Small intestine (tissue), 7 donors: ENCODE results near the gene DHRS12. TPM values are rescaled to one million over a fixed set of nuclear protein-coding genes. Genes with fewer than 3 reads are reported as not detected.

Experiments
- DNase-seq, 2 donors: peaks; one replicate each; pipeline versions ENCODE4 v3.0.0 to v3.0.0-alpha.2; 2013
- FAIRE-seq: peaks from 2 replicates; lab custom pipeline; 2012; peaks lifted over from hg19 to GRCh38; lab: Jason Lieb, UNC
- H3K27ac ChIP-seq, 3 donors: one replicate each; pipeline ENCODE4 v1.5.1; 2013; ENCODE audit warnings: low read length in 2 of 3, mild to moderate bottlenecking in 2 of 3, control low read depth in 1 of 3, inconsistent platforms in 1 of 3, low read depth in 1 of 3, moderate library complexity in 1 of 3
- H3K27me3 ChIP-seq, 3 donors: one replicate each; pipeline ENCODE4 v1.6.1; 2013; ENCODE audit warnings: low read length in 3 of 3, inconsistent platforms in 1 of 3; ENCODE audit not compliant: control insufficient read depth in 3 of 3, insufficient read depth in 3 of 3
- H3K36me3 ChIP-seq, 3 donors: one replicate each; pipeline ENCODE4 v1.6.1; 2013; ENCODE audit warnings: low read length in 3 of 3, inconsistent platforms in 1 of 3, low read depth in 1 of 3, mild to moderate bottlenecking in 1 of 3, moderate library complexity in 1 of 3; ENCODE audit not compliant: control insufficient read depth in 3 of 3, insufficient read depth in 2 of 3
- H3K4me1 ChIP-seq, 3 donors: one replicate each; pipeline ENCODE4 v1.6.1; 2013; ENCODE audit warnings: low read length in 2 of 3, inconsistent platforms in 1 of 3, low read depth in 1 of 3, mild to moderate bottlenecking in 1 of 3, moderate library complexity in 1 of 3; ENCODE audit not compliant: control insufficient read depth in 3 of 3, insufficient read depth in 2 of 3
- H3K4me3 ChIP-seq, 3 donors: one replicate each; pipeline ENCODE4 v1.5.1; 2013; ENCODE audit warnings: low read length in 3 of 3, control low read depth in 1 of 3, inconsistent platforms in 1 of 3, low read depth in 1 of 3, mild to moderate bottlenecking in 1 of 3, moderate library complexity in 1 of 3
- H3K9me3 ChIP-seq, 2 donors: one replicate each; pipeline ENCODE4 v1.6.1; 2013; ENCODE audit warnings: low read depth in 1 of 2, low read length in 1 of 2; ENCODE audit not compliant: control insufficient read depth in 2 of 2, insufficient read depth in 1 of 2
- WGBS, 3 donors: extraction: QIAGEN DNeasy Blood & Tissue Kit; methylation state at CpG; one replicate each; pipeline ENCODE4 v1.1.7; 2013; 5-methylcytosine and 5-hydroxymethylcytosine counted together
- polyA plus RNA-seq, 4 donors: library from polyadenylated mRNA; stranded (reverse) in 3 of 4; unstranded in 1 of 4; fragments of 200-250 nt in 3 of 4; fragments of 120-200 nt in 1 of 4; gene quantifications; one replicate each; pipeline versions ENCODE4 v1.2.1 to v1.2.3, GENCODE V29; 2013
- donor health status: healthy with polysubstance abuse.
- donor health status: control.
- donor health status: control.
- donor health status: Bipolar disorder and iron deficiency.
- donor health status: healthy.

DHRS12 gene
- polyA plus RNA-seq, 4 donors = 9.3 to 26.4 (median 17.9) TPM

GRCh38 chr13:51832471-51833152 lies 28.6 kb upstream of the DHRS12 start:
- Histone ChIP-seq H3K4me3 (no peak overlapping the region), H3K27ac (no peak overlapping the region), H3K4me1 (no peaks in the 10 kb centered on the region), H3K36me3 (peaks cover 0 to 2% (median 0%) of the 10 kb centered on the region in 3 donors), H3K9me3 (no peaks in the 10 kb centered on the region), H3K27me3 (no peaks in the 10 kb centered on the region)
- WGBS, 3 donors = 70 to 76% (median 76%) methylated on average over 6 of the region's 6 CpGs
- DNase-seq (no peak), FAIRE-seq (no peak)

GRCh38 chr13:51831519-51831918 lies 27.6 kb upstream of the DHRS12 start:
- WGBS, 3 donors = 88 to 94% (median 91%) methylated on average over 5 of the region's 5 CpGs
- no peak overlapping the region for H3K4me3 ChIP-seq
- no peak for FAIRE-seq

GRCh38 chr13:51829568-51829899 lies 25.6 kb upstream of the DHRS12 start:
- Histone ChIP-seq H3K27ac (no peak overlapping the region), H3K27me3 (no peaks in the 10 kb centered on the region), H3K9me3 (no peaks in the 10 kb centered on the region), H3K36me3 (peaks cover 0 to 2% (median 0%) of the 10 kb centered on the region in 3 donors), H3K4me1 (no peaks in the 10 kb centered on the region), H3K4me3 (no peak overlapping the region)
- FAIRE-seq (no peak), DNase-seq (no peak)
- whole genome bisulfite sequencing, 3 donors = 90 to 94% (median 92%) methylated on average over 2 of the region's 2 CpGs

More at GRCh38 chr13:51831519-51831918, 27.6 kb upstream of the DHRS12 start:
- no peak for DNase-seq
- peaks cover 0 to 2% (median 0%) of the 10 kb centered on the region in 3 donors for H3K36me3 ChIP-seq
- no peaks in the 10 kb centered on the region for H3K9me3 ChIP-seq
- no peak overlapping the region for H3K27ac ChIP-seq
- no peaks in the 10 kb centered on the region for H3K27me3 ChIP-seq
- no peaks in the 10 kb centered on the region for H3K4me1 ChIP-seq

- 91 to 94% (median 91%) methylated on average over 8 of the region's 8 CpGs for WGBS, 3 donors
- Histone ChIP-seq H3K4me3 (no peak overlapping the region), H3K9me3 (no peaks in the 10 kb centered on the region), H3K4me1 (no peaks in the 10 kb centered on the region), H3K27me3 (no peaks in the 10 kb centered on the region), H3K27ac (no peak overlapping the region), H3K36me3 (peaks cover 0 to 2% (median 0%) of the 10 kb centered on the region in 3 donors)
- FAIRE-seq (no peak), DNase-seq (no peak)
These were observed 25.0 kb upstream of the DHRS12 start for GRCh38 chr13:51828730-51829567.

GRCh38 chr13:51827254-51827653 lies 23.3 kb upstream of the DHRS12 start:
- Histone ChIP-seq H3K27ac (no peak overlapping the region), H3K4me1 (no peaks in the 10 kb centered on the region), H3K27me3 (no peaks in the 10 kb centered on the region), H3K9me3 (no peaks in the 10 kb centered on the region), H3K36me3 (peaks cover 0 to 2% (median 0%) of the 10 kb centered on the region in 3 donors), H3K4me3 (no peak overlapping the region)
- FAIRE-seq = no peak
- 79 to 91% (median 80%) methylated on average over 4 of the region's 4 CpGs for WGBS, 3 donors
- DNase-seq = no peak

- FAIRE-seq (no peak), DNase-seq (no peak)
- Histone ChIP-seq H3K36me3 (peaks cover 0 to 2% (median 0%) of the 10 kb centered on the region in 3 donors), H3K27ac (no peak overlapping the region), H3K4me3 (no peak overlapping the region), H3K27me3 (no peaks in the 10 kb centered on the region), H3K9me3 (no peaks in the 10 kb centered on the region), H3K4me1 (no peaks in the 10 kb centered on the region)
- 61 to 92% (median 78%) methylated on average over 7 of the region's 7 CpGs for WGBS, 3 donors
These were observed 22.6 kb upstream of the DHRS12 start for GRCh38 chr13:51826606-51827005.

GRCh38 chr13:51825681-51826254 lies 21.8 kb upstream of the DHRS12 start:
- H3K36me3 ChIP-seq = peaks cover 0 to under 1% (median 0%) of the 10 kb centered on the region in 3 donors
- no peaks in the 10 kb centered on the region for H3K9me3 ChIP-seq
- no peaks in the 10 kb centered on the region for H3K27me3 ChIP-seq
- FAIRE-seq (no peak), DNase-seq (no peak)
- 85 to 91% (median 88%) methylated on average over 10 of the region's 10 CpGs for WGBS, 3 donors
- H3K27ac ChIP-seq = peak overlapping the region in 1 of 3 donors; percentile 71
- H3K4me3 ChIP-seq = no peak overlapping the region
- H3K4me1 ChIP-seq = no peaks in the 10 kb centered on the region

GRCh38 chr13:51825165-51825592 lies 21.2 kb upstream of the DHRS12 start:
- DNase-seq (no peak), FAIRE-seq (no peak)
- peak overlapping the region in 1 of 3 donors; percentile 71 for H3K27ac ChIP-seq
- no peaks in the 10 kb centered on the region for H3K4me1 ChIP-seq
- WGBS, 3 donors = 66 to 84% (median 69%) methylated on average over 2 of the region's 2 CpGs
- H3K36me3 ChIP-seq = no peaks in the 10 kb centered on the region
- no peaks in the 10 kb centered on the region for H3K27me3 ChIP-seq
- no peaks in the 10 kb centered on the region for H3K9me3 ChIP-seq
- H3K4me3 ChIP-seq = no peak overlapping the region
